Skeletal muscle satellite cell (primary cell): ENCODE results near the gene BLOC1S4.
"Not testable (repeated sequence)": the region's sequence is repeated elsewhere in the genome, so short reads cannot be mapped to it uniquely, and the experiment has no call there.

Experiments
- H3K27me3 ChIP-seq: 2 replicates; pipeline ENCODE4 v1.7.0; 2013; ENCODE audit warnings: low read length; ENCODE audit not compliant: control insufficient read depth, insufficient read depth
- H3K36me3 ChIP-seq: 2 replicates; pipeline ENCODE4 v1.7.0; 2013; ENCODE audit warnings: mild to moderate bottlenecking, control low read depth, low read length; ENCODE audit not compliant: insufficient read depth
- H3K4me1 ChIP-seq: 2 replicates; pipeline ENCODE4 v1.7.0; 2013; ENCODE audit warnings: low read length; ENCODE audit not compliant: control insufficient read depth, insufficient read depth
- H3K4me2 ChIP-seq: 2 replicates; pipeline ENCODE4 v1.7.0; 2013; ENCODE audit warnings: mild to moderate bottlenecking, low read length
- H3K4me3 ChIP-seq: 2 replicates; pipeline ENCODE4 v1.7.0; 2013; ENCODE audit warnings: low read length
- H3K9ac ChIP-seq: 2 replicates; pipeline ENCODE4 v1.7.0; 2013; ENCODE audit warnings: mild to moderate bottlenecking, low read depth, low read length, moderate library complexity
- H3K9me3 ChIP-seq: replicated peaks from 2 replicates; pipeline ENCODE4 v1.7.0; 2013; ENCODE audit warnings: mild to moderate bottlenecking, control low read depth, low read length

Gene BLOC1S4

GRCh38 chr4:6723851-6724250 is 7.9 kb downstream of the BLOC1S4 start:
- Histone ChIP-seq H3K36me3 (no peaks in the 10 kb centered on the region), H3K9me3 (no peaks in the 10 kb centered on the region), H3K4me1 (peaks cover 9% of the 10 kb centered on the region), H3K27me3 (no peaks in the 10 kb centered on the region), H3K9ac (no peak overlapping the region), H3K4me2 (no peak overlapping the region), H3K4me3 (no peak overlapping the region)

GRCh38 chr4:6724421-6725111 is 8.6 kb downstream of the BLOC1S4 start:
- no peak overlapping the region for H3K9ac ChIP-seq
- H3K4me1 ChIP-seq, result peaks cover 9% of the 10 kb centered on the region
- H3K4me3 ChIP-seq, result no peak overlapping the region
- H3K36me3 ChIP-seq, result no peaks in the 10 kb centered on the region
- no peaks in the 10 kb centered on the region for H3K27me3 ChIP-seq
- no peak overlapping the region for H3K4me2 ChIP-seq
- no peaks in the 10 kb centered on the region for H3K9me3 ChIP-seq

DNA sequence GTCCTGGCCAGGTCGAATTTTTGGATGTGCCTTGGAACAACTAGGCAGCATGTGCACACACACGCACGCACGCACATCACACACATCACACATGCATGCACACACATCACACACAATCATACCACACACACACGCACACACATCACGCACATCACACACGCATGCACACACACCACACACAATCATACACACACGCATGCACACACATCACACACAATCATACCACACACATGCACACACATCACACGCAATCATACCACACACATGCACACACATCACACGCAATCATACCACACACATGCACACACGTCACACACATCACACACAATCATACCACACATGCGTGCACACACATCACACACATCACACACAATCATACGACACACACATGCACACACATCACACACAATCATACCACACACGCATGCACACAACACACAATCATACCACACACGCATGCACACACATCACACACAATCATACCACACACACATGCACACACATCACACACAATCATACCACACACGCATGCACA is 9.5 kb downstream of the BLOC1S4 start:
- not testable (repeated sequence) for H3K4me2 ChIP-seq, H3K4me3 ChIP-seq, H3K9ac ChIP-seq, H3K36me3 ChIP-seq, H3K4me1 ChIP-seq, H3K9me3 ChIP-seq, H3K27me3 ChIP-seq

- Histone ChIP-seq H3K9ac (no peak overlapping the region), H3K27me3 (no peaks in the 10 kb centered on the region), H3K4me3 (no peak overlapping the region), H3K4me1 (peaks cover 9% of the 10 kb centered on the region), H3K36me3 (no peaks in the 10 kb centered on the region), H3K4me2 (peak overlapping the region; percentile 33), H3K9me3 (no peaks in the 10 kb centered on the region)
Observed at GRCh38 chr4:6727081-6727942, 11.3 kb downstream of the BLOC1S4 start.

GRCh38 chr4:6727943-6728250 is 11.9 kb downstream of the BLOC1S4 start:
- Histone ChIP-seq H3K36me3 (no peaks in the 10 kb centered on the region), H3K9ac (no peak overlapping the region), H3K9me3 (no peaks in the 10 kb centered on the region), H3K4me2 (no peak overlapping the region), H3K27me3 (no peaks in the 10 kb centered on the region), H3K4me1 (peaks cover 15% of the 10 kb centered on the region), H3K4me3 (no peak overlapping the region)

- Histone ChIP-seq H3K36me3 (no peaks in the 10 kb centered on the region), H3K4me1 (peaks cover 18% of the 10 kb centered on the region), H3K9ac (no peak overlapping the region), H3K27me3 (no peaks in the 10 kb centered on the region), H3K9me3 (no peaks in the 10 kb centered on the region), H3K4me2 (no peak overlapping the region), H3K4me3 (no peak overlapping the region)
Observed at GRCh38 chr4:6728320-6729029, 12.5 kb downstream of the BLOC1S4 start.

DNA sequence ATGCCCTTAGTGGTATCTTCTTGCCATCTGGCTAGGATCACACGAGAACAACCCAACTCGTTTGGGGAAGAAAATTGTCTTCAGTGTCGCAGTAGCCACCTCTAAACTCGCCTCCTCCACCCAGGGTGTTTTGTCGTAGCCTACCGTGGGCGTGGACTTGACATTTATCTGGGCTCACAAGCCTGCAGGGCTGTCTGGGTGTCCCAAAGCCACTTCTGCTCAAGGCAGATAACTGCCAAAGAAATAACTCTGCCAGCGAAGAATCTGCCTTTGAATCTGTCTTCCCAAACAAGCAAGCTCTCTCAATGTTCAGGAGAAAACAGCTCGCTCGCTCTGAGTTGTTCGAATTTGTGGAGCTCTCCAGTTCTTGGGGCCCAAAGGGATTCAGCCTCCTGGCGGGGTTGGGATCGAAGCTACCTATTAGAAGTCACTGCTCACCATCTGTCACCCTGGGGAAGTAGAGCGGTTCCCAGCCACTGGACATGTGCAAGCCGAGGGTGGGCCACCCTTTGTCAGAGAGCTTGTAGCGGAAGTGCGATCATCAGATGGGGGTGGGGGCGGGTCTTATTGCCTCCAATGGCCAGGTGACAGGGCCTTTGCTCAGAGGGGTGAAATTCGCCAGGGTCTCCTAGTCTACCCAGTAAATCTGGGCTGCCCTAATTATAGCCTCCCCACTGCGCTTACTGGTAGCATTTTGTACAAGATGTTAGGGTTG is 14.8 kb downstream of the BLOC1S4 start:
- Histone ChIP-seq H3K4me2 (no peak overlapping the region), H3K4me1 (peaks cover 12% of the 10 kb centered on the region), H3K9me3 (no peaks in the 10 kb centered on the region), H3K36me3 (no peaks in the 10 kb centered on the region), H3K4me3 (no peak overlapping the region), H3K27me3 (no peaks in the 10 kb centered on the region), H3K9ac (no peak overlapping the region)

GRCh38 chr4:6731318-6731675 is 15.3 kb downstream of the BLOC1S4 start:
- no peak overlapping the region for H3K9ac ChIP-seq
- peaks cover 12% of the 10 kb centered on the region for H3K4me1 ChIP-seq
- H3K4me3 ChIP-seq, result no peak overlapping the region
- H3K36me3 ChIP-seq, result no peaks in the 10 kb centered on the region
- no peaks in the 10 kb centered on the region for H3K9me3 ChIP-seq
- H3K4me2 ChIP-seq, result no peak overlapping the region
- H3K27me3 ChIP-seq, result no peaks in the 10 kb centered on the region

- H3K27me3 ChIP-seq, result no peaks in the 10 kb centered on the region
Observed at GRCh38 chr4:6731780-6732179, 15.8 kb downstream of the BLOC1S4 start.

GRCh38 chr4:6732441-6733357 is 16.7 kb downstream of the BLOC1S4 start:
- peak overlapping the region; percentile 73 for H3K9ac ChIP-seq
- no peaks in the 10 kb centered on the region for H3K27me3 ChIP-seq
- no peaks in the 10 kb centered on the region for H3K36me3 ChIP-seq
- H3K9me3 ChIP-seq, result no peaks in the 10 kb centered on the region
- peaks cover 12% of the 10 kb centered on the region for H3K4me1 ChIP-seq
- peak overlapping the region; percentile 54 for H3K4me2 ChIP-seq
- H3K4me3 ChIP-seq, result no peak overlapping the region

More at GRCh38 chr4:6731780-6732179, 15.8 kb downstream of the BLOC1S4 start:
- H3K9me3 ChIP-seq, result no peaks in the 10 kb centered on the region
- H3K9ac ChIP-seq, result no peak overlapping the region
- no peak overlapping the region for H3K4me3 ChIP-seq
- H3K36me3 ChIP-seq, result no peaks in the 10 kb centered on the region
- no peak overlapping the region for H3K4me2 ChIP-seq
- peaks cover 12% of the 10 kb centered on the region for H3K4me1 ChIP-seq
